ENCODE results near the gene ZNF521.

The ZNF521 gene

DNA sequence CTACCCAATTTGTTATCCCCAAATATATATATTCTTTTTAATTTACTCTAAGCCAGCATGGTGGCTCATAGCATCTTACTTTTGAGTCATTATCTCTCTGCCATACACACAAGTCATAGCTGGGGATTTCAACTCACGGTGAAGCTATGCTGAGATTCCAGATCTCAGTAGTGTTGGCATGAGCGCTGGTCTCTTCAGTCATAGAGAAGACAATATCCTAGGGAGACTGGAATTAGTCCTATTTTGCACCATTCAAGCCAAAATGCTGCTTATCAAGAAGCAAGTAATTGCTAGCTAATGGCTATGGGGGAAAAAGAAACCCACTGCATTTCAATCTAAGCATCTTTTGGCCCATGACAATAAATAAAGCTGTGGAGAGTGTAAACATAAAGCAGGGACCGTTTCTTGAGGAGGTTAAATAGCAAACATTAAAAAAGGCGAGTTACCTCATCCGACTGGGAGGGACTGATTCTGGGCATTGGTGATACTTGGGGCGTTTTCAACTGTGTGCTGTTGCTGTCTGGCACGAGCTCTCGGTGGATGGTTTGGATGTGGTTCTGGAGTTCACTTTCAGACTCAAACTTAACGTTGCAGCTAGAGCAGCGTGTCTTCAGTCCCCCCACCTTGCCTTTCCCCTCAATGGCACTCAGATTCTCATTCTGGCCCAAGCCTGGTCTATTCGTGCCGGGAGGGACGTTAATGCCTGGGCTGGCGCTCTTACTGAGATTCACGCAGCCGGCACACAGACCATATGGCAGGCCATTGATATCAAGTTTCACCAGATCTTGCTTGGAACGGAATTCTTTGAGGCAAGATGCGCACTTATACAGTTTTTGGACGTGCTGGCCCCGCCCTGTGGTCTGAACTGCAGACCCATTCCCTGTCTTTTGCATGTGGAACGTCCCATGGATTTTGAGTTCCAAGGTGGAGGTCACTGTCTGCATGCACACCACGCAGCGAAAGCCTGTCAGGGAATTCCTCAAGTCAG, 127.8 kb downstream of the ZNF521 start:
- DNase-seq = no peak

DNA sequence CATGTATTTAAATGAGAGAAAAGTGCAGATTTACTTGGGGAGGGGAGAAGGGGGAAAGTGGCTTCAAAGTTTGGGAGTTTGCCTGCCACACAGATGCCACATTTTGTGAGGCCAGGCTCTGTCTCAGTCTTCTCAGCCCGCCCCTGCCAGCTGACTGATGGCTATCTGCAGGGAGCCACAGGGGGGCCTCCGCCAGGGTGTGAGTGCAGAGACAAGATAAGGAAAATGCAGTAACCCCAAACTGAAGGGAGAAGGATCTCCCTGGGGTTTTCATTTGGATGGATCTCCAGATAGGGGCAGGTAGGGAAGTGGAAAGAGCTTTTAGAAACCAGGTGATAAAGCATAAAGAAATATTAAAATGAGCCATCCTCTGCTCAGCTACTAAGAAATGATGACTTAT, 128.8 kb downstream of the ZNF521 start:
- DNase-seq = no peak

DNA sequence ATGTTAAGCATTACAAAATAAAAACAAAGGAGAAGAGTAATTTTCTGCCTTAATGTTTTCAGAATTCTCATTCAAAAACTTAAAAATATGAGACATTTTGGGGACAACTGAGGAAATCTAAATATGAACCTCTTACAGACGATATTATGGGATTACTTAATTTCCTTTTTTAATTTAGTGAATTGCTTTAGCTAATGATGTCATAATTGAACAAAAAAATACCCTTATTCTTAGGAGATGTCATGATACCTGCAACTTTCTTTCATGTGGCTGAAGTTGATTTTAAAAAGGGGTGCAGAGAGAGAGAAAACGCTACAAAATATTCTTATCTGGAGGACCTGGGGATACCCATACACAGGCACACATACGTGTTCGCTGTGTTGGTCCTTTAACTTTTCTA, 129.3 kb downstream of the ZNF521 start:
- no peak for DNase-seq

- DNase-seq = no peak
Measured at GRCh38 chr18:25210622-25211021, 141.3 kb downstream of the ZNF521 start.

- DNase-seq = no peak
Measured at GRCh38 chr18:25192065-25192464, 159.9 kb downstream of the ZNF521 start.

DNA sequence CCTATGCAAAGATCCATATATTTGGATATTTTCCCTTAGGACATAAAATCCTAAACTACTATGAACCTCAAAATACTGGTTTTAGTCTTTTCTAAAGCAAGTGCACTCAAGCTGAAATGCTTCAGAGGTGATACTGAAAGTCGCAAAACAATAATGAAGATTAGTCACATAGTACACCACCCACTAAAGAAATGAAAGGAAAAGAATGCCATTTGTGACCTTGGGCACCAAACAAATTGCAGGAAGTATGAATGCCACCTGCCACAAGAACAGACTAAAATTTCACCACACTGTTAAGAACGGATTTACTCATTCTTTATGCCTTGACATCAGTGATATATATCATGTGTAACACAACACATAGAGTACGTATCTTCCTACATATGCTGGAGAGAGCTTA, 161.5 kb downstream of the ZNF521 start:
- DNase-seq = no peak

DNA sequence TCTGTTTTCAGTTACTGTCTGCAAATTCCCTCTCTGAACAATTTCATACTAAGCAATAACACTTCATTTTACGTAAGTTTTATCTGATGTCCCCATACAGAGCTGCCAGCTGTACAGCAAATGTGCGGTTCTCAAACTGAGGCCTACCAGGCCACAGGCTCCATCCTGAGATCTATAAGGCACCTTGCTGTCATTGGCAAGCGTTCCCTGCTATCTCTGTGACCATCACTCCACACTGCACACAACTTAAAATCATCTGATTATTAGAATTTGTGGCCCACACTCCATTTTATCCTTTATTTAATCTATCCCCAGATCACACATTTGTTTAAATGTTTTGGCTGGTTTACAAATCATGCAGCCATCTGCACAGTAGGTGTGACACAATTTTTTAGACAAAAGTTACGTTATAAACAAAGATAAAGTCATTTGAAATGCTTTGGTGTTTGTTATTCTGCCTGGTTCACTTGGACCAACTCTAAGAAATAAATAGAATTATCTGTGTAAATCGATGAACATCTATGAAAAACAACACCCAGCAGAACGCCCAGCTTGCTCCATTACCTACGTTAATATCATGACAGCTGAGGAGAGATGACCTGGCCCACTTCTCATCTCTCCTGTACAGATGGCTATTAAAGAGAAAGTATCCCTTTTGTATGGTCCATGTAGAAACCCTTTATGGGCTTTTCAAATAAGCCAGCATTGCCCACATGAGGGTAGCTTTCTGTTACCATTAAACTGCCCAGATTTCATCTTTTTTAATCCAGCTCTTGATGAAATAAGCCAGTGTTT, 162.4 kb downstream of the ZNF521 start:
- DNase-seq = no peak

GRCh38 chr18:25187521-25188192, 164.3 kb downstream of the ZNF521 start:
- DNase-seq = no peak

DNA sequence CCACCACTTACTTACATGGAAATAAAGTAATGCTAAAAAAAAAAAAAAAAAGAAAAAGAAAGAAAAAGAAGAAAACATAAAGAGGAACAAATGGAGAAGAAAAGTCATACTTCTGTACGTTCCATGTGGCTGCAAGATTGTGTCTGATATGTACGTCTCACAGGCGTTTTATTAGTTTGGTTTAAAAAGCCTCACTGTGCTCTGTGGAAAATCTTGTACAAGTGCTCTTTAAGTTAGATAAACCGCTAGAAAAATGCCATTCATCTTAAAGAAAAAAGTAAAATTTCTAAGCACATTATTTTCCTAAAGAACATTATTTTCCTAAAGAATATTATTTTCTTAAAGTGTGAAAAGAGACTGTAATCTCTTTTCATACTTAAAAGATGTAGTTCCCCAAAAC, 165.1 kb downstream of the ZNF521 start:
- DNase-seq = no peak

GRCh38 chr18:25181993-25182392, 170.0 kb downstream of the ZNF521 start:
- no peak for DNase-seq

DNA sequence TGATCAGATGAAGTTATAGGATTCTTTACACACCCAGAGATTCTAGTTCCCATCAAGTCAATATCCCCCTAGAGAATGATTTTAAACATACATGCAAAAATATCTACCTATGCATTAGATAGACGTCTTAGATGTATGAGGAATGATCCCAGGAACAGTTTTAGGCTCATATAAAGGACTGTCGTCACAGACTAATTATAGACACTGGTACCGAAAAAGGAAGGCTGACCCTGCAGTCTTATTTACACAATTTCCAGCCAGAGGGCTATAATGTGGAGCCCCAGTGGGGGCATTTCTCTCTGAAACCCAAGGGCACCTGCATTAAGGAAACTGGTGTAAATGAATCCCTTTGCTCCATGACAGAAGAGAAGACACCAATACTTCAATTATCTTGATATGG, 170.4 kb downstream of the ZNF521 start:
- no peak for DNase-seq

- no peak for DNase-seq
Measured at GRCh38 chr18:25180973-25181548, 170.9 kb downstream of the ZNF521 start.

DNA sequence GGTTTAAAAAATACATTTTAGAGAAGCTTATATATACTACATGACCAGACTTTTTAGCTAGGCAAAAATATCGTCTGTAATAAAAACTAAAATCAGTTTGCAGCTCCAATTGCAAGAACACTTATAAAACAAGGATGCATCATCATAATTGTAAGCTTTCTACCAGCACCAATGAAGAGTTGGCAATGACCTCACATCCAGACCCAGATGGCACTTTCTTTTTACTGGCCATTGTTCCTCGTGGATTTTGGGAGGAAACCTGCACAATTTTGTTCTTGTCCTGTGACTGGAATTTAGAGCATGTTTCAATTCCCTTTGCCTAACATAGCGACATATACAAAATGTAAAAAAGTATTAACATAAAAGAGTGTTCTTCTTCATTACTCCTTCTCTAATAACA, 174.3 kb downstream of the ZNF521 start:
- DNase-seq = no peak

DNA sequence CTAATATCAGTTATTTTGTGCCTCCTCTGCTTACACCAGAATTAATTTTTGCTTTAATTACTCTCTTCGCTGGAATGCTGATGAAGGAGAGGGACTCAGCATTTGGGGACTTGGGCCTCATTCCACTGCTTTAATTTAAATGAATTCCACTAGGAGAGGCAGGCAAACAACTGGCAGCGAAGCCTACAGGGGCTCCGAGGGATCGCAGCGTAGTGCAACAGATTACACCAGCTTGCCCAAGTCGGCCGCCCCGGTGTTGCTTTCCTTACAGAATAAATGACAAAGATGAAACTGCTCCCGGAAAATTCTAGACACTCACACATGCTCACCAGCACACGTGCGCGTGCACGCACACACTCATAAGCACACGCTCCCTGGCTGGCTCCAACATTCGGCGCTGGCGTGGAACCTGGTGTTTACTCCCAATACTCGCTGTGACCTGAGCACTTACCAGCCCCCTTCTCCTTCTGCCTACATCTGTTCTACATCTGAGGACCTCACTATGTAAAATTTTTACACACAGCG, 175.4 kb downstream of the ZNF521 start:
- no peak for DNase-seq

DNA sequence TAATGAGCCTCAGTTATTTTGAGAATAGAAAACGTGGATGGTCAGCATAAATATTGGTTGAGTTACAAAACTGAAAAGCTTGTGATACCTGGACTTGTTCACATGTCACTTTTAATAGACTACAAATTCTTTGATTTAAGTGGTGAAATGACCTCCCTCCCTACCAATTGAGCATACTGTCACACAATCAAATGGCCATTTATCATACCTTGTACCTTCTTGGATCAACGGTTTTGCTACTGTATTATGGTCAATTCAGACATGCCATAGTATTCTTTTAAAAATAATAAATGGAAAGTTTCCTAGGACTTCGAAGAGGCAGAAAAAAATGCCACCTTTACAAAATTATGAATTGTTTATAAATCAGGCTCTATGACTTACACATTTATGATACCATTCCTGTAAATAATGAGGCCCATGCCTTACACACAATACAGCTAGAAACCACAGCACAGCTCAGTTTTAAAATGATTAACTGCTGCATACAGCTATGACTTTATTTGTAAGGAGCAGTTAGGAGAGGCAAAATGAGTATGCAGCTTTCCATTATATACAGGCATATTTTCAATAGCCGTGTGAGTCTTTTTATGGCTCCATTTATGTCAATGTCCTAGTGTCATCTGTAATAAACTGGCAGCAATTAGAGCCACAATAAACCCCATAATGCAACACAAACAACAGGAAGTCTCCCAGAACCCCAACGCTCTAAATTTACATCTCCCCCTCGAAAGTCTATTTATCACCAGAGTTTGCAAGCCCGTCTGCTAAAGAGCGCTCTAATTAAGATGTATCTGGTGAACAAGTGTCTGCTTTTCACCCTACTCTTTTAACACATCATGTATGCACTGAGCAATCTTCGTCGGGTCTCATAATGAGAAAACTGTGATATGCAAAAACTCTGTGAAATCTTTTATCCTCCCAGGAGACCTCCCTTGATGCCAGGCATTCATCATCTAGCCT, 176.1 kb downstream of the ZNF521 start:
- no peak for DNase-seq

- DNase-seq = no peak
Measured at GRCh38 chr18:25174324-25174723, 177.6 kb downstream of the ZNF521 start.

GRCh38 chr18:25171334-25171733, 180.6 kb downstream of the ZNF521 start:
- DNase-seq = no peak

DNA sequence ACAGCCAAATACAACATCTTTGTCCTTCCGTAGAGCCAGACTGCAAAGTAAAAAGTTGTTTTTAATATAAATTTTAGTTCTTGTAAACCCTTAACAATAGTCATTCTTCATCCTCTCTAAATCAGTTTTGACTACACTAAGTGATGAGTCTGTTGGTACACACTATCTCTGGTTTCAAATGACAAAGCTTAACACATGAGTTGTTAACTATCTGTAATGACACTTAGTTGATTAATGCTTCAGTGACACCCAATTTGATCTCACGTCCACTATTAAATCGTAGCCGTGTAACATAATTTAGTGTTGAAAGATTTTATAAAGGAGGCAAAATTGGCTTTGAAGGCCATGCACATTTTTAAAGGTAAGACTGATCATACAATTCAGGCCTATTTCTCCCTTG, 181.6 kb downstream of the ZNF521 start:
- DNase-seq = no peak

DNA sequence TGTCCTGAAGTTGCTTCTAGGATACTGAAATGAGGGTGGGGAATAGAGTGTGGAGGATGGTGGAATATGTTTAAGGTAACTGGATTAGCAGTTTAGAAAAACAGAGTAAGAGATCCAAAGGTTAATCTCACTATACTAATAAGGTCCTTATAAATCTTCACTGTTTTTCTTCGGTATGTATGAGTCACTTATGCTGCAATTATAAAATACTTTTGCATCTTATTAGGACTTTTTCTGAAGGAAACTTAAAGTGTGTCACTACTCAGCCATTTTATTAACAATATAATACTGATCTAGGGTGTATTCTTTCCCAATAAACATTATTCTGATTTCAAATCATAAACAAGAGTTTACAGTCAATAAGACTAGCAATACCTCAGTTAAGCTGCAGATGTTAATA, 182.3 kb downstream of the ZNF521 start:
- DNase-seq = no peak

- no peak for DNase-seq
Measured at GRCh38 chr18:25167612-25168410, 184.2 kb downstream of the ZNF521 start.

- DNase-seq = no peak
Measured at GRCh38 chr18:25166113-25166512, 185.9 kb downstream of the ZNF521 start.
